A549 (cell line): ENCODE measurements around the gene FBXO48.

Source experiments
- CTCF ChIP-seq: fragments of >200 bp; sonication (Bioruptor Twin); formaldehyde crosslinking; IDR thresholded peaks from 3 replicates; pipeline ENCODE4 v1.5.1; 2016
- HOXA7 ChIP-seq: fragments of 250-450 bp; sonication (Bioruptor Pico); IDR thresholded peaks from 2 replicates; pipeline ENCODE4 v1.5.0; 2020; ENCODE audit warnings: mild to moderate bottlenecking, moderate library complexity
- POLR2A ChIP-seq: IDR thresholded peaks from 2 replicates; pipeline ENCODE4 v1.6.1; 2012; ENCODE audit warnings: mild to moderate bottlenecking, low read length
- SREBF2 ChIP-seq: fragments of 450-650 bp; IDR thresholded peaks from 2 replicates; pipeline ENCODE4 v1.6.1; 2014; ENCODE audit warnings: mild to moderate bottlenecking, moderate library complexity
- ZC3H11A ChIP-seq: fragments of 450-650 bp; IDR thresholded peaks from 2 replicates; pipeline ENCODE4 v1.6.1; 2014; ENCODE audit warnings: antibody characterized with exemption, mild to moderate bottlenecking

GRCh38 chr2:68418855-68419254 is 48.2 kb downstream of the FBXO48 start:
- no peak for TF ChIP-seq HOXA7 (CRISPR knock-in tag)
- no peak for TF ChIP-seq SREBF2
- TF ChIP-seq ZC3H11A = no peak
- TF ChIP-seq CTCF = no peak
- TF ChIP-seq POLR2A = no peak
